ENCODE results near the gene AGAP1. TPM values are rescaled to one million over a fixed set of nuclear protein-coding genes. Genes with fewer than 3 reads are reported as not detected.

The AGAP1 gene
- total RNA-seq, 1 donor from 2014 or later = 43.9 TPM

DNA sequence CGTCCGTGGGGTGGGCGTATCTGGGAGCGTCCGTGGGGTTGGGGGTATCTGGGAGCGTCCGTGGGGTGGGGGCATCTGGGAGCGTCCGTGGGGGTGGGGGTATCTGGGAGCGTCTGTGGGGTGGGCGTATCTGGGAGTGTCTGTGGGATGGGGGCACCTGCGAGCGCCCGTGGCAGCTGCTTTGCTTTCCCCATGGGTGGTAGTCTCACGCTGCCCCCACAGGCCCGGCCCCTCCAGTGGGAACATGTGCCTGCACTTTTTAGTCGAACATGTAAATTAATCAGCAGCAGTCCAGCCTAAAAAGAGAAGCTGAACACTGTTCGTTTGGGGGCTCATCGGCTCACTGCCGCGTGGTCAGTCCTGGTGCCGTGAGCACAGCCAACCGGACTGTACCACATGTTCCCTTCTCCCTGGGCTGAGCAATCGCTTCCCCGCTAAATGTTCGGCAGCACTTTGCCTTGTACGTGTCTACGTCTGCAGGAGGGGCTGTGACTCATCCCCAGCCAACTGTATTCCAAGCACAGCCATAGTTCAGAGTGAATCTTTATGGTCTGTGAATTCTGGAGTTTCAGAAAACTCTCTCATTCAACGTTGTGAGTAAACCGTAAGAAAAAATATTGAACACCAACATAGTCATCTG, 271.5 kb downstream of the AGAP1 start:
- no peaks in the 10 kb centered on the region for H3K9me3 Mint-ChIP-seq (ENCODE audit: unreplicated experiment)
- H3K27ac Mint-ChIP-seq (ENCODE audit: unreplicated experiment) = peak overlapping the region; percentile 86

DNA sequence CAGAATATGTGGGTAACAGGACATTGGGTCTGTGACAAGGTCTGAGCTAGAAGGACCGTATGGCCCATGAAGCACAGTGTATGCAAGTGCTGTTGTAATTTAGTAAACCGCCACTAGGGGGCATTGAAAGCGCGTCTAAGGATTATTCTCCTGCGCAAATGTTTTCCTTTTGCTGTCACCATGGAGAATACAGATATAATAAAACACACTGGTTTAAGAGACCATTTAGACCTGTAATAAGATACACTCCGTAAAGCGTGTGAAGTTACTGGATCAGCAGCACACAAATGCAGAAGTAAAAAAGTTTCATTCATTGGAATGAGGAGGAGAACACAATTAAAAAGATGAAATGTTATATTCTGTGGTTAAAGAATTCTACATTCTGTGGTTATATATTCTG, 272.4 kb downstream of the AGAP1 start:
- H3K4me3 Mint-ChIP-seq (ENCODE audit: unreplicated experiment) = no peak overlapping the region
- no peaks in the 10 kb centered on the region for H3K4me1 Mint-ChIP-seq (ENCODE audit: unreplicated experiment)
- H3K27ac Mint-ChIP-seq (ENCODE audit: unreplicated experiment) = peak overlapping the region; percentile 92
- DNase-seq (ENCODE audit: low spot score) = peak; percentile 78
- peaks cover 9% of the 10 kb centered on the region for H3K36me3 Mint-ChIP-seq (ENCODE audit: low read depth, unreplicated experiment)
- H3K9me3 Mint-ChIP-seq (ENCODE audit: unreplicated experiment) = no peaks in the 10 kb centered on the region
- peaks cover 6% of the 10 kb centered on the region for H3K27me3 Mint-ChIP-seq (ENCODE audit: unreplicated experiment)
- TF ChIP-seq, protein P1, sequence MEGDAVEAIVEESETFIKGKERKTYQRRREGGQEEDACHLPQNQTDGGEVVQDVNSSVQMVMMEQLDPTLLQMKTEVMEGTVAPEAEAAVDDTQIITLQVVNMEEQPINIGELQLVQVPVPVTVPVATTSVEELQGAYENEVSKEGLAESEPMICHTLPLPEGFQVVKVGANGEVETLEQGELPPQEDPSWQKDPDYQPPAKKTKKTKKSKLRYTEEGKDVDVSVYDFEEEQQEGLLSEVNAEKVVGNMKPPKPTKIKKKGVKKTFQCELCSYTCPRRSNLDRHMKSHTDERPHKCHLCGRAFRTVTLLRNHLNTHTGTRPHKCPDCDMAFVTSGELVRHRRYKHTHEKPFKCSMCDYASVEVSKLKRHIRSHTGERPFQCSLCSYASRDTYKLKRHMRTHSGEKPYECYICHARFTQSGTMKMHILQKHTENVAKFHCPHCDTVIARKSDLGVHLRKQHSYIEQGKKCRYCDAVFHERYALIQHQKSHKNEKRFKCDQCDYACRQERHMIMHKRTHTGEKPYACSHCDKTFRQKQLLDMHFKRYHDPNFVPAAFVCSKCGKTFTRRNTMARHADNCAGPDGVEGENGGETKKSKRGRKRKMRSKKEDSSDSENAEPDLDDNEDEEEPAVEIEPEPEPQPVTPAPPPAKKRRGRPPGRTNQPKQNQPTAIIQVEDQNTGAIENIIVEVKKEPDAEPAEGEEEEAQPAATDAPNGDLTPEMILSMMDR (IDR thresholded peaks at IDR 0.05; ENCODE audit: unreplicated experiment) = peak; percentile 99

More for the DNA sequence above, 271.5 kb downstream of the AGAP1 start:
- no peak for DNase-seq (ENCODE audit: low spot score)
- Mint-ChIP-seq H3K27me3 (ENCODE audit: unreplicated experiment) (peaks cover 6% of the 10 kb centered on the region), H3K4me3 (ENCODE audit: unreplicated experiment) (no peak overlapping the region), H3K4me1 (ENCODE audit: unreplicated experiment) (no peaks in the 10 kb centered on the region), H3K36me3 (ENCODE audit: low read depth, unreplicated experiment) (peaks cover 9% of the 10 kb centered on the region)
- TF ChIP-seq, protein P1 (IDR thresholded peaks at IDR 0.05; ENCODE audit: unreplicated experiment) = no peak

GRCh38 chr2:235768606-235769005, 274.8 kb downstream of the AGAP1 start:
- DNase-seq (ENCODE audit: low spot score) = no peak
- Mint-ChIP-seq H3K36me3 (ENCODE audit: low read depth, unreplicated experiment) (peaks cover 11% of the 10 kb centered on the region), H3K4me3 (ENCODE audit: unreplicated experiment) (no peak overlapping the region), H3K27ac (ENCODE audit: unreplicated experiment) (no peak overlapping the region), H3K9me3 (ENCODE audit: unreplicated experiment) (no peaks in the 10 kb centered on the region), H3K4me1 (ENCODE audit: unreplicated experiment) (no peaks in the 10 kb centered on the region), H3K27me3 (ENCODE audit: unreplicated experiment) (peaks cover 6% of the 10 kb centered on the region)
- TF ChIP-seq, protein P1 (IDR thresholded peaks at IDR 0.05; ENCODE audit: unreplicated experiment) = no peak

DNA sequence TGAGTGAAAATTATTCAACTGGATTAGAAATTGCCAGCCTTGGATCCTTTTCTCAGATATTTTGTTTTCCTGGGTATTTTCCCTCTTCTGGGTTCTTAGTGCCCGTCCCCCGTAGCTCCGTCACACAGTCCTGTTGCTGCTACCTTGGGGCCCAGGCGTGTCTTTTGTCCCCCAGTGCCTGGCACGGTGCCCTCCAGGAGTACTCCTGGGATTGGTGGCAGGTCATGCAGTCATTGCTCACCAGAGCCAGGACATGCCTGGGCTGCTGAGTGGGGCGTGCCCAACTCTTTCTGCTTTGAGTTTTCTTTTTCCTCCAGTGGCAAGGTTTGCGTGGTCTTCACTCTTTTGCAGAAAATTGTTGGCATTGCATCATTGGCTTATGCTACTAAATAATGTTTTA, 275.2 kb downstream of the AGAP1 start:
- Mint-ChIP-seq H3K9me3 (ENCODE audit: unreplicated experiment) (no peaks in the 10 kb centered on the region), H3K27ac (ENCODE audit: unreplicated experiment) (no peak overlapping the region), H3K36me3 (ENCODE audit: low read depth, unreplicated experiment) (peaks cover 6% of the 10 kb centered on the region), H3K4me3 (ENCODE audit: unreplicated experiment) (no peak overlapping the region), H3K27me3 (ENCODE audit: unreplicated experiment) (peaks cover 6% of the 10 kb centered on the region), H3K4me1 (ENCODE audit: unreplicated experiment) (no peaks in the 10 kb centered on the region)
- TF ChIP-seq, protein P1 (IDR thresholded peaks at IDR 0.05; ENCODE audit: unreplicated experiment) = no peak
- DNase-seq (ENCODE audit: low spot score) = no peak

- H3K4me1 Mint-ChIP-seq (ENCODE audit: unreplicated experiment) = no peaks in the 10 kb centered on the region
- peaks cover 3% of the 10 kb centered on the region for H3K27me3 Mint-ChIP-seq (ENCODE audit: unreplicated experiment)
- no peak for DNase-seq (ENCODE audit: low spot score)
- H3K9me3 Mint-ChIP-seq (ENCODE audit: unreplicated experiment) = no peaks in the 10 kb centered on the region
- no peak overlapping the region for H3K4me3 Mint-ChIP-seq (ENCODE audit: unreplicated experiment)
- H3K36me3 Mint-ChIP-seq (ENCODE audit: low read depth, unreplicated experiment) = peaks cover 3% of the 10 kb centered on the region
- H3K27ac Mint-ChIP-seq (ENCODE audit: unreplicated experiment) = no peak overlapping the region
- TF ChIP-seq, protein P1 (IDR thresholded peaks at IDR 0.05; ENCODE audit: unreplicated experiment) = no peak
Observed at GRCh38 chr2:235770909-235771820, 277.3 kb downstream of the AGAP1 start.
